GM13976 (cell line): Measurements from ENCODE around the gene SLAIN2.

Experiments
- DNase-seq: peaks from one replicate; pipeline ENCODE4 v3.0.0; 2012; ENCODE audit warnings: low spot score
- CTCF ChIP-seq: IDR thresholded peaks from 2 replicates; pipeline ENCODE4 v1.5.1; 2012; ENCODE audit warnings: borderline replicate concordance, mild to moderate bottlenecking; ENCODE audit not compliant: insufficient read depth; ENCODE audit errors: extremely low read depth, missing control alignments, control extremely low read depth
- in situ Hi-C: fragments of 300-500 bp; cut with MboI; formaldehyde crosslinking; loops from one replicate; pipeline ENCODE4 v1.12.0; 2022; ENCODE audit warnings: low sequenced_read_pairs, mixed read lengths, inconsistent platforms; ENCODE audit not compliant: unreplicated experiment

Gene SLAIN2

GRCh38 chr4:48322063-48322462, 19.3 kb upstream of the SLAIN2 start:
- no peak for TF ChIP-seq CTCF
- in situ Hi-C loops: loop anchor here (25.0 kb wide), 2 partner anchors 215 to 640 kb away; no protein-coding TSS in a partner anchor
- DNase-seq: no peak

- DNase-seq: no peak
- TF ChIP-seq CTCF: no peak
- in situ Hi-C loops: loop anchor here (25.0 kb wide), 2 partner anchors 213 to 638 kb away; no protein-coding TSS in a partner anchor
Measured at GRCh38 chr4:48324281-48324680, 17.0 kb upstream of the SLAIN2 start.

- in situ Hi-C loops: no loop called here
- no peak for DNase-seq
- TF ChIP-seq CTCF: no peak
Measured at GRCh38 chr4:48329193-48329592, 12.1 kb upstream of the SLAIN2 start.

- TF ChIP-seq CTCF: no peak
- no peak for DNase-seq
- in situ Hi-C loops: no loop called here
Measured at GRCh38 chr4:48329976-48330375, 11.4 kb upstream of the SLAIN2 start.

GRCh38 chr4:48331577-48332330, 9.6 kb upstream of the SLAIN2 start:
- no peak for TF ChIP-seq CTCF
- DNase-seq: no peak
- in situ Hi-C loops: no loop called here

GRCh38 chr4:48332661-48333060, 8.7 kb upstream of the SLAIN2 start:
- TF ChIP-seq CTCF: no peak
- DNase-seq: no peak
- in situ Hi-C loops: no loop called here
